Stimulated activated CD8-positive, alpha-beta memory T cell treated with anti-CD3 and anti-CD28 coated beads, Interleukin-7, amount 100 ng/mL, for 4 hours (primary cell): ENCODE results near the gene C1QA.
"Not testable (repeated sequence)": the region's sequence is repeated elsewhere in the genome, so short reads cannot be mapped to it uniquely, and the experiment has no call there.

Experiments used
- DNase-seq, 2 donors: peaks; one replicate each; pipeline ENCODE4 v3.0.0-alpha.2; 2020; ENCODE audit warnings: low read depth in 2 of 2

C1QA gene

DNA sequence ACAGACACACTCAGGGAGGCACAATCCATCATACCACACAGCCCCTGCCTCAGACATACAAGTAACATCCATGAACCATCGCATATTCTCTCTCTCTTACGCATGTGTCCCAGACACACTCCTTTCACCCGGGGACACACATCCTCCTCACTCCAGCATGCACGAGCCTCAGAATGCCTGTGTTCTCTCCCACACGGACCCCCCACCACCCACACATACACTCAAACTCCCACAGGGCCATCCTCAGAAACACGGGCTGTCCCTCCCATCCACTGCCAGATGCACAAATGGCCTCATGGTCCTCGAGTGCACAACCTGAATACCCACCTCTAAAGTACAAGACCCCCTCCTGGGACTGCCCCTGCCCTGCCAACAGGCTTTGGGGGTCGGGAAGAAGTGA is 4.8 kb downstream of the C1QA start:
- no peak for DNase-seq

DNA sequence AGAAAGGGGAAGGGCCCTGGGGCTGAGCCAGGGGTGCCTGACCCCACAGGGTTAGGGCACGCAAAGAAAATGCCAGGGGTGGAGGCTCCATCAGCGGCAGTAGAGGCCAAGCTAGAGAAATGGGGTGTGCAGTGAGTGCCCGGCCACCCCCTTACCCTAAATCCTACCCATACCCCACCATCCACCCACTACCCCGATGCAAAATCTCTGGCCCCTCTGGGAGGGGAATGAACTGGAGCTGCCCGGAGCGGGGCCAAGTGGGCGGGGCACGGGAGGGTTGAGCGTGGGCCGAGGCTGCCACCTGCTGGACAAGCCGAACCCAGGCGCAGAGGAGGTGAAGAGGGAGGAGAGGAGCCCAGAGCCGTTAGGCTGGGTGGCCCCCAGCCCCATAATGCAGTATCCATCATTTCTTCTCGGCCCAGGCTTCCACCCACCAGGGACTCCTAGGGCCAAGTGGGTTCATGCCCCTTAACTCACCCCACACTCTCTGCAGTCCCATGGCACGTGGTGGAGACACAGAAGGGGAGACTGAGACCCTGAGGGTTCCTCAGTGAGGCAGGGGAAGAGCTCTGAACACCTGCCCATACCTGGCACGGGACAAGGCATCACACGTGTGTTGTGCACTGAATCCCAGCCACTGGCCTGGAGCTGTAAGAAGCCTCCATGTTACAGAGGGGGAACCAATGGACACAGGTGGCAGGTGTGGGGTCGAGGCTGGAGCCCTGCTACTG is 5.6 kb downstream of the C1QA start:
- peak; percentile 39 to 52 for DNase-seq

DNA sequence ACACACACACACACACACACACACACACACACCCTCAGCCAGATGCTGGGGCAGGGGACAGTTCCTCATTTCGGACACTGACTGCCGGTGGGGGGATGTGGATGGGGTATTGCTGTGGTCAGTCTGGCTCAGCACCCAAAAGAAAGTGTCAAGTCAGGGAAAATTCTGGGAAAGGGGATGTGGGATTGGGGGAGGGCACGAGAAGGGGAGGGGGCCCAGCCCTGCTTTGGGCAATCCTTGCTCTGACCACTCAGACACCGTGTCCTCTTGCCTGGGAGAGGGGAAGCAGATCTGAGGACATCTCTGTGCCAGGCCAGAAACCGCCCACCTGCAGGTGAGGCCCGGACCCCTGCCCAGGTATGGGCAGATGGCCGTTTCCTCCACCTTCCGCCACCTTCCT is 7.0 kb downstream of the C1QA start, which contains the start of gene C1QC:
Gene C1QC, plus strand, starts transcription at position 253 of the 400 bp plus-strand sequence. CDS start 391 bp downstream, outside the sequence.
- no peak for DNase-seq

DNA sequence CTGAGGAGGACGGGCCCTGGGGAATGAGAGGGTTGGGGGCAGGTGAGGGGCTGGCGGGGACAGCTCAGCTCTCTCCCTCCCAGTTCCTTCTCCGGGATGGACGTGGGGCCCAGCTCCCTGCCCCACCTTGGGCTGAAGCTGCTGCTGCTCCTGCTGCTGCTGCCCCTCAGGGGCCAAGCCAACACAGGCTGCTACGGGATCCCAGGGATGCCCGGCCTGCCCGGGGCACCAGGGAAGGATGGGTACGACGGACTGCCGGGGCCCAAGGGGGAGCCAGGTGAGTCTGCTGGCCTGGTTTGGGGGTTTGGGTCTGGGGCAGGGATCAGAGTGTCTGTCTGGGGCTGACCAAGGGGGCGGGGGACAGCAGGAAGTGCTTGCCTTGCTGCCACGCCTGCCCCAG is 7.5 kb downstream of the C1QA start:
- DNase-seq = no peak

DNA sequence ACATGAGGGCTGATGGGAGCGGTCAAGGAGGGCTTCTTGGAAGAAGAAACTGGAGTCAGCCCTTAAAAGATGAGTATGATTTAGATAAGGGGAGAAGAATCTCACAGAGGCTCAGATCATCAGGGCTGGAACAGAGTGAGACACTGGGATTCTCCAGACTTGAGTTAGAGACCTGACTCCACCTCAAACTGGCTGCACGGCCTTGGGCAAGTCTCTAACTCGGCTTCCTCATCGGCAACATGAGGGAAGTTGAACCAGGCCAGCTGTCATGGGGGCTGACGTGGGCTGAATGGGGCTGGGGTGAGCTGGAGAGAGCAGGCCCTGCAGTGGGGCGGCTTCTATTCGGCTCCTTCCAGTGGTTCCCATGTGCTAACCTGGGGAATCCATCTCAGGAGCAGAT is 9.5 kb downstream of the C1QA start:
- DNase-seq = no peak

DNA sequence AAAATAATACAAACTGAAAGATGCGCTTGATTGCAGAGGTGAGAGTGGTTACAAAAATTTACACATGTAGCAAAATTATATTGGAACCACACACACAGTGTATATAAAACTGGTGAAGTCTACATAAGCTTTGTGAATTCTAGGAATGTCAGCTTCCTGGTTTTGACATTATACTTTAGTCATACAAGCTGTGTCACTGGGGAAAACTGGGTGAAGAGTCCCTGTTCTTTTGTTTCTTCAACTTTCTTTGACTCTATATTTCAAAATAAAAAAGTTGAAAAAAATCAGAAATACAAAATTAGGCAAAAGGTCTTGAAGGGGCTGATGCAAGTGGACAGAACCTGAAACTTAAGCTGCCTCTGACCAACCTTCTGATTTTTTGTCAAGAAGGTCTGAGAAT is 10.0 kb downstream of the C1QA start:
- DNase-seq = no peak

DNA sequence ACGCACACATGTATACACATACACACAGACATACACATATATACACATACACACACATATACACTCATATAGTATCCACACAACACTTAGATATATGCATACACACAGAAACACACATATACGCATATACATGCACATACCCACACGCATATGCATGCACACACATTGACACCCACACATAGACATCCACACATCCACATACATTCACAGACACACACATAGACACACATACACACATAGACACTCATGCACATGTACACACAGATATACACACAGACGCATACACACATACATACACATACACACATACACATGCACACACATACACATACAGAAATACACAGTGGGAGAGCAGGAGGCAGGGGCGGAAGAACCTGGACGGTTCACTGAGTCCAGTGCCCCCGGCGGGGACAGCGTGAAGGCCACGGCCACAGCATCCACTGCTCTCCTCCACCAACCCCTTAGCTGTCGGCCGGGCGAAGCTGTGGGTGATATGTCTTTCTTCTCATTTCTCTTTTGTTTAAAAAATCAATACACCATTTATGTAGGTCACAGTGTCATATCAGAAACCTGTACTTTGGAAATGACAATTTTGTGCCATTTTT is 13.8 kb downstream of the C1QA start:
- no peak for DNase-seq

DNA sequence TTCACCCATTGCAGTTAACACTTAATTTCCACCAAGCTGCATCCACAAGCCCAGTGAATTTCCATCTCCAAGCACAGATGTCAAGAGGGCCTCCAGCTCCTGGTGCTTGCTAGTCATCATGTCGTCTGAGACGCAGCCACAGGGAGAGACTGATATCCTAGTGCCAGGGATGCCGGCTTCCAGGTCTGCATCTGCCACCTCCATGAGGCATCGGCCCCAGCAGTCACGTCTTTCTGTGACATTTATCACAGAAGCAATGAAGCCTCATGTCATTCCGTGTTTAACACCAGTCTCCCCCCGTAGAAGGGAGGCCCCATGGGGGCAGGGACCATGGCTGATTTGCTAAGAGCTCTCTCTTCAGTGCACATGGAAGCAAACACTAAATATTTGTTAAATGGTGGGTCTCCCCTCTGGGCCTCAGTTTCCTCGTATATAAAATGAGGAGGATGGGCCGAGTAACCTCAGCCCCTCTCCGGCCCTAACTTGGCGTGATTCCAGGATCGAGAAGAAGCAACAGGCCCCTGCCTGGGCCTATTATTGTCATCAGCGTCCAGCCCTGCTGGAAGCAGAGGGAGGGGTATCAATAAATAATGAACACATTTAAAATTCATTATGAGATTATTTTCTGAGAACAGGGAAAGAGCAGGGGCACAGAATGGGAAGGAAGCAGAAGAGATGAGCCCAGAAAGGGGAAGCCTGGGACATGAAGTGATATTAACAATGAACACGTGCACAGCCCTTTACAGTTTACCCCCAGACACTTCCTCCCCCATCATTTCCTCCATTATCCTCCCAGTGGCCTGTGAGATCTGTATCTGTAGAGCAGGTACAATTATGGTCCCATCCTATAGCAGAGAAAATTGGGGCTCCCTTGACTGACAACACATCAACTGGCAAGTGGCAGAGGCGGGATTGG is 15.8 kb downstream of the C1QA start:
- DNase-seq = no peak

DNA sequence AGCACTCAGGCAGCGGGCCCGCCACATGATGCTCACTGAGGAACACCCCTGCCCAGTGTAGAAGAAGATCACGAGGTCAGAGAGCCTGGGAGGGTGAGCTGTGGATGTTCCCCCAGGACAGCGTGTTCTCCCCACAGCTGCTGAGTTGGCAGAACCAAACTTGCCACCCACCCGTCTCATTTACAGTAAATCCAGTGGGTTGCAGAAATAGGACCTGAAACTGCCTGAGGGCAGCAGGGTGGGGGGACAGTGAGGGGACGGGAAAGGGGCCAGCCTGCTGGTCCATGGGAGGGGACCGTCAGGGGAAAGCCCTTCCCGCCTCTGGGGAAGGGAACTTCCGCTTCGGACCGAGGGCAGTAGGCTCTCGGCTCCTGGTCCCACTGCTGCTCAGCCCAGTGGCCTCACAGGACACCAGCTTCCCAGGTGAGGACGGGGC is 16.5 kb downstream of the C1QA start, which contains the start of gene C1QB:
Gene C1QB, plus strand, starts transcription at position 356 of the 436 bp plus-strand sequence. CDS start 6,227 bp downstream, outside the sequence.
- no peak for DNase-seq

DNA sequence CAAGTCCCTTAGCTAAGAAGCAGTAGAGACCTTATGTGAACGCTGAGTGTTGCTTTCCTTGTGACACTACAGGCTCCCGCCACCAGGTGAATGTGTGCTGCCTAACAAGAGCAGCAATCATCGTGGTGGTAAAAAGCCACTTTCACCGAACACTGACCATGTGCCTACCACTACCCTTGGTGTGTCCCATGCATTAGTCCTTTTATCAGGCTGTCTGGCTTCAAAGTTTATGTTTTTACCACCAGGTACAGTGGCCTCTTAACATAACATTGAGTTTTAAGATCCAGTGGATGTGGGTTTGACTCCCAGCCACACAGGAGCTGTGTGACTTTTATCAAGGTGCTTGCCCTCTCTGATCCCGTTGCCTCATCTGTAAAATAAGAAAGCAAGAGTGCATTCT is 18.3 kb downstream of the C1QA start:
- no peak for DNase-seq

DNA sequence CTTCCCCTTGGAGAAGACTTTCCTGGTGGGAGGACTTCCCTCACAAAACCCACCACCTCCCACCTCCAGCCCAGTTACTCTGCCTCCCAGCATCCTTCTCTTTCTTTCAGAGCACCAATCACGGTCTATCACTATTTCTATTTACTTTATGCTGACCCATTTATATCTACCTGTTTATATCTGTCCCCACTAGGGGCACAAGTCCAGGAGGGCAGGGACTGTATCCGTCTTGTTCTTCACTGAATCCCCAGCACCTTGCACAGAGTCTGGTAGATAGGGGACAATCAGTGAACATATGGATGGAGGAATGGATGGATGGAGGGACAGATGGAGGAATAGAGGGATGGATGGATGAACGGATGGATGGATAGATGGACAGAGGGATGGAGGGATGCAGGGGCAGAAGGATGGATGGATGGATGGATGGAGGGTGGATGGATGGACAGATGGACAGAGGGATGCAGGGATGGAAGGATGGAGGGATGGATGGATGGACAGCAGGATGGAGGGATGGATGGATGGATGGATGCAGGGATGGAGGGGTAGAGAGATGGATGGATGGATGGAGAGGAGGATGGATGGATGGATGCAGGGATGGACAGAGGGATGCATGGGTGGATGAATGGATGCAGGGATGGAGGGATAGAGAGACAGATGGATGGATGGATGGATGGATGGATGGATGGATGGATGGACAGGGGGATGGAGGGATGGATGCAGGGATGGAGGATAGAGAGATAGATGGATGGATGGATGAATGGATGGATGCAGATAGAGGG is 22.1 kb downstream of the C1QA start:
- no peak for DNase-seq

DNA sequence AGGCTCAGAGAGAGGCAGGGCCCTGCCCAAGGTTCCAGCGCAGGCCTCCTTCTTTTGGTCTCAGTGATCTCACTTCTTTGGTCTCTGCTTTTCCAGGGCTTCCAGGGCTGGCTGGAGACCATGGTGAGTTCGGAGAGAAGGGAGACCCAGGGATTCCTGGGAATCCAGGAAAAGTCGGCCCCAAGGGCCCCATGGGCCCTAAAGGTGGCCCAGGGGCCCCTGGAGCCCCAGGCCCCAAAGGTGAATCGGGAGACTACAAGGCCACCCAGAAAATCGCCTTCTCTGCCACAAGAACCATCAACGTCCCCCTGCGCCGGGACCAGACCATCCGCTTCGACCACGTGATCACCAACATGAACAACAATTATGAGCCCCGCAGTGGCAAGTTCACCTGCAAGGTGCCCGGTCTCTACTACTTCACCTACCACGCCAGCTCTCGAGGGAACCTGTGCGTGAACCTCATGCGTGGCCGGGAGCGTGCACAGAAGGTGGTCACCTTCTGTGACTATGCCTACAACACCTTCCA is 24.4 kb downstream of the C1QA start:
- no peak for DNase-seq

DNA sequence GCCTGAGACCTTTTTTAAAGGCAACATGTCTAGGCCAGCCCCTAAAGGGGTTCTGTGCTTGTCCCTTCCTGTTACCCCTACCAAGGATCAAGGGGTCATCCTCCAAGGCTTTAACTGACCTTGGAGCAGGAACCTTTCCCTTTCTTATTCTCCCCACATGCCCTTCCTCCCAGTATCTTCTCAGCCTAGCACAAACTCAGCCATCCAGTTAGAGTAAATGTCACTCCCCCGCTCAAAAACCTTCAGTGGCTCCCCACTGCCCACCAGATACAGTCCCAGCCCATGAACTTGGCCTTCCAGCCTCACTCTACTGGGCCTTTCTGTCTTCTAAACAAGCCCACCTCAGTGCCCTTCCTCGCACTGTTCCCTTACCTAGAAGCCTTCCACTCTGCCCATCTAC is 25.5 kb downstream of the C1QA start:
- no peak for DNase-seq

DNA sequence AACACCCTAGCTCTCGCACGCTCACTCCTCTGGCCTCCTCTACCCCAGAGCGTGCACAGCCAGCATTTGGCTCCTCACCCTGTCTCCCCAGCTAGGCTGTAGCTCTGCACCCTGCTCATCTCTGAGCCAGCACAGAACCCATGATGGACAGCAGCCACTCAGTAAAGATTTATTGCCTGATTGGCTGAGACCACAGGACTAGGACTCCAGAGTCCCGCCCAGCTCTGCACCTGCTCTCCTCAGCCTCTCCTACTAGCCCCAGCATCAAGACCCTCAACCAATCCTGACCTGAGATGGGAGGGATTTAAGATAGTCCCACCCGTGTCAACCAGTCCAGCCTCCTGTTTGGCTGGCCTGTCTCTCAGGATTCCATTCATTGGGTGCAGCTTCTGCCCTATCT is 25.9 kb downstream of the C1QA start:
- DNase-seq = no peak

DNA sequence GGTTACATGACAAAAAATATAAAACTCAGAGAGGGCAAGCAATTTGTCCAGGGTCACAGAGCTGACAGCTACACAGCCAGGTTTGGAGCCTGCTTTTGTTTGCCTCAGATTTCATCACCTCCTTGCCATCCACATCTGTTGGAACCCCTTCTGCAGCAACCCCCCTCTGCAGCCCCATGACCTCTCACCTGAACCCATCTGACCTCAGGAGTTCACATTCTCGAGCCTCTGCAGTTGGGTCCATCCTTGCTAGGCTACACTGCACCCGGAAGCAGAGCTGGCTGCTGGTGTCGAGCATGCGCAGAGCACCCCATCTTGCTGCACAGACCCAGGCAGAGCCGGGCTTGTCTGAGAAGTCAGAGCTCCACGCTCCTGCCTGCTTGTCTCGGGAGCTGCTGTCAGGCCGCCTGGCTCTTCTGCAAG is 26.6 kb downstream of the C1QA start:
- no peak for DNase-seq

DNA sequence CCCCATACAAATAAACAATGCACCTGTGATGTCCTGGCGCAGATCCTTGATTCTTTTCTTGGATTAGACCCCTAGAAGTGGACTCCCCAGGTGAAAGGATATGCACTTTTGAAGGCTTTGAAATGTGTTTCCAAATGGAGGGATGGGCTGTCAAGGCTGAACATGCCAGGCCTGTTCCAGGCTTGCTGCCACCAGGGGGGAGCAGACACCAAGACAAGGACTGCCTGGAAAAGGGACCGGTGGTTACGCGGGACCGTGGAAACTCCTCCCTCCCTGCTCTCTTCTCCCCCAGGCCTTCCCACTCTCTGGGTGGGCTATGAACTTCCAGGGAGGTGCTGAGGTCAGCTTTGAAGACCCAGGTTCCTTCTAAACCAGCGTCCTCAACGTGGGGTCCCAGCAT is 29.3 kb downstream of the C1QA start:
- DNase-seq = no peak

DNA sequence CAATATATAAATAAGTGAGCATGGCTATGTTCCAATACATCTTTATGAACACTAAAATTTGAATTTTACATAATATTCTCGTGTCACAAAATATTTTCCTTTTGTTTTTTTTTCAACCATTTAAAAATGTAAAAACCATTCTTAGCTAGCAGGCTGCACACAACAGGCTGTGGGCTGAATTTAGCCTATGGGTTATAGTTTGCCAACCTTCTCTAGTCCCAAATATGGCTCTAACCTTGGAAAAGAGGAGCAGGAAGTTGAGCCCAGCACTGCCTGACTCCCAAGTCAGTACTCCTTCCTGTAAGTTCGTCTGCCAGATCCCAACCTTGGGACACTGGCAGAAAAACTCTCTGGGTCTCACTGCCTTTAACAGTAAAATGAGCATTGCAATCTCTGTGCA is 30.0 kb downstream of the C1QA start:
- no peak for DNase-seq

DNA sequence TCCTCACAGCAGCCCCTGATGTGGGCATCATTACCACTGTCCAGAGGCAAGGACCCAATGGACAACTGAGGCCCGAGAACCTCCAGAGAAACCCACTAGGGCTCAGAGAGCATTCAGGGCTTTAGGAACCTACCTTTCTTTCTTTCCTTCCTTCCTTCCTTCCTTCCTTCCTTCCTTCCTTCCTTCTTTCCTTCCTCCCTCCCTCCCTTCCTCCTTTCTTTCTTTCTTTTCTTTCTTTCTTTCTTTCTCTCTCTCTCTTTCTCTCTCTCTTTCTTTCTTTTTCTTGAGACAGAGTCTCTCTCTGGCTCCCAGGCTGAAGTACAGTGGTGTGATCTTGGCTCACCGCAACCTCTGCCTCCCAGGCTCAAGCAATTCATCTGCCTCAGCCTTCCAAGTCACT is 32.4 kb downstream of the C1QA start:
- not testable (repeated sequence) for DNase-seq

DNA sequence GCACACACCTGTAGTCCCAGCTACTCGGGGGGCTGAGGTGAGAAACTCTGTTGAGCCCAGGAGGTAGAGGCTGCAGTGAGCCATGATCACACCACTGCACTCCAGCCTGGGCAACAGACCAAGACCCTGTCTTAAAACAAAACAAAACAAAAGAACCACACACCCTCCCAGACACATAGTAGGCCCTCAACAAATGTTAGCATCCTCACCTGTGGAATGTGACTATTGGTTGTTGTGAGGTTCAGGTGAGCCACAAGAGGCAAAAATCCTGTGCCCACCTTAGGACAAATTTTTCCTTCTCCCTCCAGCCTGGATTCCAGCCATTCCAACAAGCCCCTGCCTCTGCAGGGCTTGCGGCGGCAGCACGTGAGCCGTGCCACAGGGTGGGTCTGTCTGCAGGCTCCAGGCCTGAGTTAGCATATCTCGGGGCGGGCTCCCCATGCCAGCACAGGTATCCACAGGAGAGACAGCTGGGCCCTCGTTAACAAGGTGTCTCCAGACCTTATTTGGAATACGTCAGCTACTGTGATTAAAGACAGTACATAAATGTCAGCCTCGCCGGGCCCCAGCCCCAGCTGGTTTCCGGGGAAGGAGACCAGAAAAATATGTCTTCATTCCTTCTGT is 34.0 kb downstream of the C1QA start:
- DNase-seq = no peak

DNA sequence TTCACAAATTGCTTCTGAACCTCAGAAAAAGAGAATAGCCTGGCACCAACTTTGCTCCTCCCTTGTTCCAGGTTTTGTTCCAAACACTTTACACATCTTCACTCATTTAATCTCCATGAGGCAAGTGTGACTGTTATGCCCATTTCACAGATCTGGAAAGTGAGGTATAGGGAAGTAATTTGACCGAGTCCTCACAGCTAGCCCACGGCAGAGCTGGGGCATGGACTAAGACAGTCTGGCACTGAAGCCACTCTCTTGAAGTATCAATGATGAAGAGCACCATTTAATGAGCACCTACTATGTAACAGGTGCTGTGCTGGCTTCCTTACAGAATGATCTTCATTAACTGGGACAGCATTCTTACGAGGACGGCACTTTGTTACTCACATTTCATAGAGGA is 35.6 kb downstream of the C1QA start:
- DNase-seq = no peak
